A549 (cell line): ENCODE results near the gene LAMA3.

Source experiments
- CBX2 ChIP-seq: fragments of 200-600 bp; sonication (generic); IDR thresholded peaks from 2 replicates; pipeline ENCODE4 v1.6.1; 2016; ENCODE audit warnings: low read depth, mild to moderate bottlenecking, borderline replicate concordance
- JUN ChIP-seq, 2 experiments: fragments of >200 bp; sonication (Bioruptor Twin); formaldehyde crosslinking; IDR thresholded peaks; 2 replicates in 1 of 2; 3 replicates in 1 of 2; pipeline ENCODE4 v1.6.1; 2016 to 2017
- MYC ChIP-seq: IDR thresholded peaks from 2 replicates; pipeline ENCODE4 v1.6.1; 2012; ENCODE audit warnings: mild to moderate bottlenecking, inconsistent platforms, low read length, improper control_type of control experiment, borderline replicate concordance
- NR3C1 ChIP-seq: fragments of >200 bp; sonication (Bioruptor Twin); formaldehyde crosslinking; IDR thresholded peaks from 3 replicates; pipeline ENCODE4 v1.6.1; 2017
- POLR2A ChIP-seq: IDR thresholded peaks from 2 replicates; pipeline ENCODE4 v1.6.1; 2012; ENCODE audit warnings: mild to moderate bottlenecking, low read length
- RFX5 ChIP-seq: fragments of 450-650 bp; IDR thresholded peaks from 2 replicates; pipeline ENCODE4 v1.7.1; 2014; ENCODE audit warnings: antibody characterized with exemption, mild to moderate bottlenecking, moderate library complexity
- TF ChIP-seq, protein P1 (sequence below): fragments of >200 bp; sonication (Bioruptor Twin); formaldehyde crosslinking; IDR thresholded peaks from 3 replicates; pipeline ENCODE4 v1.5.1; 2016
- TF ChIP-seq, protein P2 (sequence below): IDR thresholded peaks from 2 replicates; pipeline ENCODE4 v1.6.1; 2012
- TF ChIP-seq, protein P3 (sequence below): fragments of 200-600 bp; sonication (generic); IDR thresholded peaks from 2 replicates; pipeline ENCODE4 v1.6.1; 2016; ENCODE audit warnings: antibody characterized with exemption, mild to moderate bottlenecking, moderate library complexity

DNA sequence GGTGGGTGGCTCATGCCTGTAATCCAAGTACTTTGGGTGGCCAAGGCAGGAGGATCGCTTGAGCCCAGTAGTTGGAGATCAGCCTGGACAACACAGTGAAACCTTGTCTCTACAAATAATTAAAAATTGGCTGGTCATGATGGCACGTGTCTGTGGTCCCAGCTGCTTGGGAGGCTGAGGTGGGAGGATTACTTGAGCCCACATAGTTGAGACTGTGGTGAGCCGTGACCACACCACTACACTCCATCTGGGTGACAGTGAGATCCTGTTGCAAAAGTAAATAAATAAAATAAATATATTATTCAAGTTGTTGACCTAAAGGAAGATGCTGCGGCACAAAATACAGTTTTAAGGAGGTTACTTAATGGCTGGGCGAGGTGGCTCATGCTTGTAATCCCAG, 72.7 kb downstream of the LAMA3 start:
- no peak for TF ChIP-seq RFX5
- TF ChIP-seq, protein P1, sequence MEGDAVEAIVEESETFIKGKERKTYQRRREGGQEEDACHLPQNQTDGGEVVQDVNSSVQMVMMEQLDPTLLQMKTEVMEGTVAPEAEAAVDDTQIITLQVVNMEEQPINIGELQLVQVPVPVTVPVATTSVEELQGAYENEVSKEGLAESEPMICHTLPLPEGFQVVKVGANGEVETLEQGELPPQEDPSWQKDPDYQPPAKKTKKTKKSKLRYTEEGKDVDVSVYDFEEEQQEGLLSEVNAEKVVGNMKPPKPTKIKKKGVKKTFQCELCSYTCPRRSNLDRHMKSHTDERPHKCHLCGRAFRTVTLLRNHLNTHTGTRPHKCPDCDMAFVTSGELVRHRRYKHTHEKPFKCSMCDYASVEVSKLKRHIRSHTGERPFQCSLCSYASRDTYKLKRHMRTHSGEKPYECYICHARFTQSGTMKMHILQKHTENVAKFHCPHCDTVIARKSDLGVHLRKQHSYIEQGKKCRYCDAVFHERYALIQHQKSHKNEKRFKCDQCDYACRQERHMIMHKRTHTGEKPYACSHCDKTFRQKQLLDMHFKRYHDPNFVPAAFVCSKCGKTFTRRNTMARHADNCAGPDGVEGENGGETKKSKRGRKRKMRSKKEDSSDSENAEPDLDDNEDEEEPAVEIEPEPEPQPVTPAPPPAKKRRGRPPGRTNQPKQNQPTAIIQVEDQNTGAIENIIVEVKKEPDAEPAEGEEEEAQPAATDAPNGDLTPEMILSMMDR, result no peak
- no peak for TF ChIP-seq CBX2
- TF ChIP-seq JUN (IDR thresholded peaks at IDR 0.05), result no peak
- no peak for TF ChIP-seq POLR2A
- TF ChIP-seq, protein P2, sequence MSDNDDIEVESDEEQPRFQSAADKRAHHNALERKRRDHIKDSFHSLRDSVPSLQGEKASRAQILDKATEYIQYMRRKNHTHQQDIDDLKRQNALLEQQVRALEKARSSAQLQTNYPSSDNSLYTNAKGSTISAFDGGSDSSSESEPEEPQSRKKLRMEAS, result no peak
- TF ChIP-seq, protein P3, sequence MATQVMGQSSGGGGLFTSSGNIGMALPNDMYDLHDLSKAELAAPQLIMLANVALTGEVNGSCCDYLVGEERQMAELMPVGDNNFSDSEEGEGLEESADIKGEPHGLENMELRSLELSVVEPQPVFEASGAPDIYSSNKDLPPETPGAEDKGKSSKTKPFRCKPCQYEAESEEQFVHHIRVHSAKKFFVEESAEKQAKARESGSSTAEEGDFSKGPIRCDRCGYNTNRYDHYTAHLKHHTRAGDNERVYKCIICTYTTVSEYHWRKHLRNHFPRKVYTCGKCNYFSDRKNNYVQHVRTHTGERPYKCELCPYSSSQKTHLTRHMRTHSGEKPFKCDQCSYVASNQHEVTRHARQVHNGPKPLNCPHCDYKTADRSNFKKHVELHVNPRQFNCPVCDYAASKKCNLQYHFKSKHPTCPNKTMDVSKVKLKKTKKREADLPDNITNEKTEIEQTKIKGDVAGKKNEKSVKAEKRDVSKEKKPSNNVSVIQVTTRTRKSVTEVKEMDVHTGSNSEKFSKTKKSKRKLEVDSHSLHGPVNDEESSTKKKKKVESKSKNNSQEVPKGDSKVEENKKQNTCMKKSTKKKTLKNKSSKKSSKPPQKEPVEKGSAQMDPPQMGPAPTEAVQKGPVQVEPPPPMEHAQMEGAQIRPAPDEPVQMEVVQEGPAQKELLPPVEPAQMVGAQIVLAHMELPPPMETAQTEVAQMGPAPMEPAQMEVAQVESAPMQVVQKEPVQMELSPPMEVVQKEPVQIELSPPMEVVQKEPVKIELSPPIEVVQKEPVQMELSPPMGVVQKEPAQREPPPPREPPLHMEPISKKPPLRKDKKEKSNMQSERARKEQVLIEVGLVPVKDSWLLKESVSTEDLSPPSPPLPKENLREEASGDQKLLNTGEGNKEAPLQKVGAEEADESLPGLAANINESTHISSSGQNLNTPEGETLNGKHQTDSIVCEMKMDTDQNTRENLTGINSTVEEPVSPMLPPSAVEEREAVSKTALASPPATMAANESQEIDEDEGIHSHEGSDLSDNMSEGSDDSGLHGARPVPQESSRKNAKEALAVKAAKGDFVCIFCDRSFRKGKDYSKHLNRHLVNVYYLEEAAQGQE, result no peak
- no peak for TF ChIP-seq NR3C1
- no peak for TF ChIP-seq MYC
